Loucy (cell line): Measurements from ENCODE around the gene TTLL13.

Source experiments
- EZH2phosphoT487 ChIP-seq: fragments of 200-600 bp; IDR thresholded peaks from 2 replicates; pipeline ENCODE4 v1.6.1; 2018; ENCODE audit warnings: antibody characterized with exemption, mild to moderate bottlenecking, moderate library complexity, borderline replicate concordance
- TF ChIP-seq, protein P1 (sequence below): fragments of 200-600 bp; sonication (generic); conservative IDR thresholded peaks from 2 replicates; pipeline ENCODE4 v1.5.1; 2014; ENCODE audit warnings: mild to moderate bottlenecking, antibody characterized with exemption, low read length

DNA sequence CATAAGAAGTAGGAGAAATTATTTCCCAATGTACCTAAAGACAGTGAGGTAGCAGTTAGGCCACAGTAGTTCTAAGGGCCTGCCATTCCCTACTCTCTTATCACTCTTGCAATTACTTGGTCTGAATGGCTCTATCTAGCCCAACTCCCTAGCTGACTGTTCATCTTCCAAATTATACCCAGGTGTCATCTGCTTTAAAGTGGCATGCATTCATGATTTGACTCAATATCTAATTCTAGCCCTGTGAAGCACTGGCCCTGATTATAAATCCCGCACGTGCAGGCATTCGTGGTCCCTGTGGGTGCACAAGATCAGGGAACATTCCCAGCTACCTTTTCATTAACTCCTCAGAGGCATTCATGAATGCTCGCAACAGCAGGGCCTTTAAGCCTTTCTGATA lies 59.7 kb downstream of the TTLL13 start:
- TF ChIP-seq, protein P1, sequence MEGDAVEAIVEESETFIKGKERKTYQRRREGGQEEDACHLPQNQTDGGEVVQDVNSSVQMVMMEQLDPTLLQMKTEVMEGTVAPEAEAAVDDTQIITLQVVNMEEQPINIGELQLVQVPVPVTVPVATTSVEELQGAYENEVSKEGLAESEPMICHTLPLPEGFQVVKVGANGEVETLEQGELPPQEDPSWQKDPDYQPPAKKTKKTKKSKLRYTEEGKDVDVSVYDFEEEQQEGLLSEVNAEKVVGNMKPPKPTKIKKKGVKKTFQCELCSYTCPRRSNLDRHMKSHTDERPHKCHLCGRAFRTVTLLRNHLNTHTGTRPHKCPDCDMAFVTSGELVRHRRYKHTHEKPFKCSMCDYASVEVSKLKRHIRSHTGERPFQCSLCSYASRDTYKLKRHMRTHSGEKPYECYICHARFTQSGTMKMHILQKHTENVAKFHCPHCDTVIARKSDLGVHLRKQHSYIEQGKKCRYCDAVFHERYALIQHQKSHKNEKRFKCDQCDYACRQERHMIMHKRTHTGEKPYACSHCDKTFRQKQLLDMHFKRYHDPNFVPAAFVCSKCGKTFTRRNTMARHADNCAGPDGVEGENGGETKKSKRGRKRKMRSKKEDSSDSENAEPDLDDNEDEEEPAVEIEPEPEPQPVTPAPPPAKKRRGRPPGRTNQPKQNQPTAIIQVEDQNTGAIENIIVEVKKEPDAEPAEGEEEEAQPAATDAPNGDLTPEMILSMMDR: no peak
- TF ChIP-seq EZH2phosphoT487: no peak
